Activated T-cell treated with anti-CD3 and anti-CD28 coated beads for 48 hours (primary cell): Measurements from ENCODE around the gene MAGEC3.

Experiments used
- DNase-seq: peaks from one replicate; pipeline ENCODE4 v3.0.0-alpha.2; 2020; ENCODE audit warnings: low read depth

MAGEC3 gene

DNA sequence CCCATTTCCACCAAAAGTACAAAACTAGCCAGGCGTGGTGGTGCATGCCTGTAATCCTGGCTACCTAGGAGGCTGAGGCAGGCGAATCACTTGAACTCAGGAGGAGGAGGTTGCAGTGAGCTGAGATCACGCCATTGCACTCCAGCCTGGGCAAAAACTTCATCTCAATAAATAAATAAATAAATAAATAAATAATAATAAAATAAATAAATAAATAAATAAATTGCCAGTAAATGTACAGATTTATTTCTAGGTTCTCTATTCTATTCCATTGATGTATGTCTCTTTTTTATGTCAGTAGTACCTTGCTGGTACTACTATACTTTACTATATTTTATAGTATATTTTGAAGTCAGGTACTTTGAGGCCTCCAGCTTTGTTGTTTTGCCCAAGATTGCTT lies 109.2 kb downstream of the MAGEC3 start:
- DNase-seq = no peak
